ENCODE measurements around the gene DPP7.
"Not testable (repeated sequence)": the region's sequence is repeated elsewhere in the genome, so short reads cannot be mapped to it uniquely, and the experiment has no call there.

Gene DPP7

DNA sequence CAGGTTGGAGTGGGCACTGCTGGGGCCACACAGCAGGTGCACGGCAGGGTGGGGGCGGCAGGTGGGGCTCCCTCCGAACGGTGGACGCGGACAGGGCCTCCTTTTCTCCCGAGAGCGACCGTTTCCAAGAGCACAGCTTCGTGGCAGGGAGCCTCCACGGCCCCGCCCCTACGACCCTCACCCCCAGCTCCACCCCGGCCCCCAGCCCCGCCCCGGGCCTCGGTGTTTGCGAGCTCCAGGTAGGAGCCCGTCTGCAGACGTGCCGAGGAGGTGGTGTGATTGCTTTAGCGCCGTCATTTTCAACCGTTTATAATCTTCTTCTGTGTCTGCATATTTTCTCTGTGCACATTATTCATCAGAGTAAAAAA lies 33.2 kb upstream of the DPP7 start:
- no peak for DNase-seq

GRCh38 chr9:137147091-137147792 lies 32.7 kb upstream of the DPP7 start:
- no peak for DNase-seq

GRCh38 chr9:137146527-137146918 lies 32.0 kb upstream of the DPP7 start:
- no peak for DNase-seq

DNA sequence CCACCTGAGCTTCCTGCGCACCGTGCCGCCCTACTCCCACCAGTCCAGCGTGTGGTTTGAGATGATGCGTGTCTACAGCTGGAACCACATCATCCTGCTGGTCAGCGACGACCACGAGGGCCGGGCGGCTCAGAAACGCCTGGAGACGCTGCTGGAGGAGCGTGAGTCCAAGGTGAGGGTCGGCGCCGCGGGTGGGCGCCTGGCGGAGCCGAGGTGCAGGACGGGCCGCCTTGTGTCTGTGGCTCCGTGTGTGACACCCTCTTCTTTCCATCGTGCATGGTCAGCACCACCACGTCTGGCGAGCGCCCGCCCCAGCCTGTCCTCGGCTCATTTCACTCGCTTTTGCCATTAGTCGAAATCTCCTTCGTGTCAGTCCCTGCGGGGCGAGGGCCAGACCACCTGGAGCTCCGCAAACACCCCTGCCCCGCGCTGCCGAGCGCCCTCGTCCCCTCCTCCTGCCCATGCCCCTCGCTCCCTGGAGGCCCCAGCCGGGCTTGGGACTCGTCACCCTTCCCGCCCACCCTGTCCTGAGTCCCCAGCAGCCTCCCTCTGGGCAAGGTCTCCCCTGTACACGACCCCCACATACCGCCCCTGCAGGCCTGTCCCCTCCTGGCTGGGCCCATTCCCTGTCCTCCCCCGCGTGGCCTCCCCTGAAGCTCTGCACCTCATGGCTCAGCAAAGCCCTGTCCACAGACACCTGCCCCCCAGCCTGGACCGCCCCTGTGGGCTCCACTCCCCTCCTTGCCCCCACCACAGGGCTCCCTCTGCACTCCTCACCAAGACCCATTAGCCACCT lies 31.4 kb upstream of the DPP7 start:
- DNase-seq: no peak

DNA sequence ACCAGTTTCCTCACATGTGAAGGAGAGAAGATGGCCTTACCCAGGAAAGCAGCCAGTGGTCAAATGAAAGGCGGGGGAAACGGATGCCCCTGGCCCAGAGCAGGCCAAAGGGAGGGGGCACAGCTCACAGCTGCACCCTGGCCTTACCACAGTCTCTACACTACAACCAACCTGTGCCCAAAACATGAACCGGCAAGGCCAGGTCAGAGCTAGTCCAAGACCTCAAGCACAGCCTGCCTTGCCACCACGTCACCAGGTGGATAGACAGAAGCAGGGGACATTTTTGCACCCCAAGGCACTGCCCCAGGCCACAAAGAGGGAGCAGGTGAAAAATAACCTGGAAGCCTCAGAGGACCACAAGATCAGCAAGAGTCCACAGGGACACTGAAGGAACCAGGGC lies 28.9 kb upstream of the DPP7 start:
- no peak for DNase-seq

GRCh38 chr9:137141976-137142936 lies 27.7 kb upstream of the DPP7 start:
- no peak for DNase-seq

- no peak for DNase-seq
Measured at GRCh38 chr9:137141050-137141810, 26.7 kb upstream of the DPP7 start.

DNA sequence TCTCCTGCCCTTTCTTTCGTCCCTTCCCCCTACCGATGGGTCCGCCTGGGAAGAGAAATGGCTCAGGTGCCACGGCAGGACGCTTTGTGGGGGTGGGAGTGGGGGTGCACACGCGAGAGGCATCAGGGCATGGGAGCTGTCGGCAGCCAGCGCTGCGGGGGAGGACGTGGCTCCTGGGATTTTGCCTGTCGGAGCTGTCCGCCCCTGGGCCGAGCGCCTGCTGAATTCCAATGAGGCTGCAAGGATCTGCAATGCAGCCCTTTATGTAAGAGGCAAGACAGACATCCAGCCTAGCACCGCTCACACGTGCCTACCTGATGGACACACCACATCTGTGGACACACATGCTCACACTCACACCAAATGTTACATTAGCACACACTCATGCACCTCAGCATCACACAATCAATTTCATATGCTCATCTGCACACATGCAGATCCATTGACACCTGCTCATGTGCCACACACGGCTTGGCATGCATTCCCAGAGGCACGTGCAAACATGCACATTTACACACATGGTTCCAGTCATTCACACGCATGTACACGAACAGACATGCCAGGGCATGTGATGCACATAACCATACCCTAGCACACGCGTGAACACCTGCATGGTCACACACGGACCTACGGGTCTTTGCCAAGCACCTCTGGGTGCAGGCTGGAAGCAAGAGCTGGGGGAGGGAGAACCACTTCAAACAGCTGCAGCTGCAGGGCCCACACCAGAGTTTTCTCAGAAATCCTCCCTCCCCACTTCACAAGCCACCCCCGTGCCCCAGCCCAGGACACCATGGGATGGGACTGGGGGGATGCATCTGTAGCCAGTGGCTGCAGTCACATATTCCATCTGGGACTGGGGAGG lies 25.8 kb upstream of the DPP7 start:
- no peak for DNase-seq

DNA sequence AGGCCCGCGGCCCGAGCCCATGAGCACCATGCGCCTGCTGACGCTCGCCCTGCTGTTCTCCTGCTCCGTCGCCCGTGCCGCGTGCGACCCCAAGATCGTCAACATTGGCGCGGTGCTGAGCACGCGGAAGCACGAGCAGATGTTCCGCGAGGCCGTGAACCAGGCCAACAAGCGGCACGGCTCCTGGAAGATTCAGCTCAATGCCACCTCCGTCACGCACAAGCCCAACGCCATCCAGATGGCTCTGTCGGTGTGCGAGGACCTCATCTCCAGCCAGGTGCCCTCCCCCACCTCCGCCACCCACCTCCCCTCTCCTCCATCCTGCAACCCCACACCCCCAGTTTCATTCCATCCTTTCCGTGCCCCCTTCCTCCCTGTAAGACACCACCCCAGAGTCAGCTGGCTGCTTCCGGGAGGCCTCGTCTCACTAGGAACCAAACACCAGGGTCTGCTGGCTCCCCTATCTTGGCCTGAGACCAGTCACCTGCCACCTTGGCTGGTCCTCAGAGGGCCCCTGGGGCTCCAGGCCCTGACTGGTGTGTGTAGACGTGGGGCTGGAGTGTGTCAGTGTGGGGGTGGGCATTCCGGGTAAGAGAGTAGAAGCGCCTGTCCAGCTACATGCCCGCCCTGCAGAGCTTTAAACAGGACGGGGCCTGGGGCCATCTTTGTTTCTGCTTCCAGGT lies 25.1 kb upstream of the DPP7 start:
- no peak for DNase-seq

- no peak for DNase-seq
Measured at GRCh38 chr9:137138722-137139467, 24.4 kb upstream of the DPP7 start, which contains the start of gene GRIN1. TSS of gene GRIN1 (plus strand) at chr9:137139154. CDS start at chr9:137139487, 333 bp downstream.

DNA sequence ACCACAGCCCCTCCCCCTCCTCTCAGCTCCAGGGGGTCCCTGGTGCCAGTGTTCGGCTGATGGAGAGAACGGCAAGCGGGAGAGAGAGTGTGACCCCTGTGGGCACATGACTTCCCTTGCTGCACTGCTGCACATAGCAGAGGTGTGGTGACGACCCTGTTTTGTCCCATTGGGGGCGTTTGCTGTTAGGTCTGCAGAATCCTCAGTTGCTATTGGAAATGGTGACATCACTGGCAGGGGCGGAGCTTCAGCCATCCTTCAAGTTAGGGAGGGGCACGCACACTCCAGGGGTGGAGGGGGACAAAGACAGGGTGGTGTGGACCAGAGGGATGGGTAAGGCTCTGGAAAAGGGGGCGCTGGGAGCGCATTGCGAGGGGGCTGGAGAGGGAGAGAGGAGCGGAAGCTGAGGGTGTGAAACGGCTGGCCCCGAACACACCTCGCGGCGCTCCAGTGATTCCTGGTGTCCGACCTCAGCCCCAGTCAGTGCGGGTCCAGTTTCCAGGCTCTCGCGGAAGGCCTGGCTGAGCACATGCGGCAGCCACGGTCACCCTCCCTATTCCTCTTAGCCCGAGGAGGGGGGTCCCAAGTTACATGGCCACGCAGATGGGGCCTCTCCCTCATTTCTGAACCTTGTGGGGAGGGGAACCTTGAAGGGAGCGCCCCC lies 23.7 kb upstream of the DPP7 start:
- no peak for DNase-seq

DNA sequence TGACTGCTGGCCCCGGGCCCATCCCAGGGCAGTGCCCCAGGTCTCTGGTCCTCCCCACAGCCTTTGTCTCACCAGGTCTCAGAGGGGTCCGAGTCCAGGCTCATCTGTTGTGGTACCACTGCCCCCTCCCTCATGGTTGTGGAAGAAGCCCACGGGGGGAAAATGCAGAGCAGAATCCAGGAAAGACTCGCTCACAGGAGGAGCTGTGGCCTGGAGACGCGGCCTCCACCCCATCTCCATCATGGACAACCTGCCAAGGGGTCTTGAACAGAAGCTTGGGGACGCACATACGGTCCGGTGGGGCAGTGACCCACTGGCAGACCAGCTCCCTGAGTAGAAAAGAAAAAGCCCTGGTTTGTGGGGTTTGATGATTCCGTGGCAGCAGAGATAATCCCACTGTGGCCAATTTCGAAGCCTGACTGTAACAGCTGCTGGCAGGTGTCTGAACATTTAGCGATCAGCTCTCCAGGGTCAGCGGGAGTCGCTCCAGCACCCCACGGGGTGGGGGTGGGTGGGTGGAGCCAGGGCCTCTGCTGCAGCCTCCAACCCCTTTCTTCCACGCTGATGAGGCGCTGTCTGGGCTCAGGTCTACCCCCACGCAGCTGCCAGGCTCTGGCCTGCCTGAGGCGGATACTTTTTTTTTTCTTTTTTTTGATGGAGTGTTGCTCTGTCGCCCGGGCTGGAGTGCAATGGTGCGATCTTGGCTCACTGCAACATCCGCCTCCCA lies 22.5 kb upstream of the DPP7 start:
- no peak for DNase-seq

- DNase-seq: no peak
Measured at GRCh38 chr9:137136261-137136880, 21.8 kb upstream of the DPP7 start.

DNA sequence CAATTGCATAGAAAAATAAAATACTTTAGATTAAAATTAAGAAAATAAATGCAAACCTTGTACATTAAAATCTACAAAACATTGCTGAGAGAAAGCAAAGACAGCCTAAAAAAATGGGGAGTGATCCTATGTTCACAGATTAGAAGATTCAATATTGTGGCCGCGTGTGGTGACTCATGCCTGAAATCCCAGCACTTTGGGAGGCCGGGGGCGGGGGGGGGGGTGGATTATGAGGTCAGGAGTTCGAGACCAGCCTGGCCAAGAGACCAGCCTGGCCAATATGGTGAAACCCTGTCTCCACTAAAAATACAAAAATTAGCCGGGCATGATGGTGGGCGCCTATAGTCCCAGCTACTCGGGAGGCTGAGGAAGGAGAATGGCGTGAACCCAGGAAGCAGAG lies 20.6 kb upstream of the DPP7 start:
- DNase-seq: not testable (repeated sequence)

DNA sequence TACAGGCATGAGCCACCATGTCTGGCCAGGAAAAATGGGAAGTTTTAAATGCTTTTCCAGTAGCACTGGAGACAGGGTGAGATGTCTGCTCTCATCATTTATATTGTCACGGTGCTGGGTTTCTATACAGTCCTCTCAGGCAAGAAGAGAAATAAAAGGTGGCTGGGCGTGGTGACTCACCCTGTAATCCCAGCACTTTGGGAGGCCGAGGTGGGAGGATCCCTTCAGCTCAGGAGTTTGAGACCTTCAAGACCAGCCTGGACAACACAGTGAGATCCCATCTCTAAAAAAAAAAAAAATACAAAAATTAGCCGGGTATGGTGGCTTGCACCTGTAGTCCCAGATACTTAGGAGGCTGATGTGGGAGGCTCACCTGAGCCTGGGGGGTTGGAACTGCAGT lies 19.7 kb upstream of the DPP7 start:
- DNase-seq: no peak

DNA sequence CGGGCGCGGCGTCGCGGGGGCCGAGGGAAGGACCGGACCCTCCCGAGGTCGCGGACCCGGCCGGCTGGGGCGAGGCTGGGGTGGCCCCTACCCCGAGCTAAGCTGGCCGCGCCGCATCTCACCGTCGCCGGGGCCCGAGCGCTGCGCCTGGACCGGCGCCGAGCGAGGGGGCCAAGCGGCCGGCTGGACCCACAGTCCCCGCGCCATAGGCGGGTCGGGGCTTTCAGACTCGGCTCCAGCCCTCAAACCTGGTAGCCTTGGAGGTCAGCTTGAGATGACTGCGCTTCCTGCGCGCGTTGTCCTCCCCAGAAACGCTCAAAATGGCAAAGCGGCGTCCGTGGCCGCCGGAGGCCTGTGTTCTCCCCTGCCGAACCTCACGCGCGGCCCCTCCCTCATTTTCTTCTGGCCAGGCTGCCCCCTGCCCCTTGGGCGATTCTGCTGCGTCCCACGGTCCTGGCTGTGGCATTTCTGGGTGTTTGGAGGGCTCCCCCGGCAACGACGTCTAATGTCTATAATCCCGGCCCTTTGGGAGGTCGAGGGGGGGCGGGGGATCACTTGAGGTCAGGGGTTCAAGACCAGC lies 15.7 kb upstream of the DPP7 start:
- DNase-seq: no peak

GRCh38 chr9:137129456-137130175 lies 15.1 kb upstream of the DPP7 start:
- peak; percentile 82 for DNase-seq
